Gastroesophageal sphincter (tissue), 4 donors: Measurements from ENCODE around the gene JUP. TPM values are rescaled to one million over a fixed set of nuclear protein-coding genes. Genes with fewer than 3 reads are reported as not detected.

Experiments used
- ATAC-seq: fragments of 150-250 bp; one replicate; pipeline ENCODE4 v1.9.1; 2016; ENCODE audit warnings: mild to moderate bottlenecking, moderate library complexity
- H3K27ac ChIP-seq, 4 donors: fragments of 200-600 bp; sonication (generic) in 3 of 4; 1 replicate in 3 of 4; 2 replicates in 1 of 4; pipeline ENCODE4 v1.5.1; 2016 to 2019
- H3K27me3 ChIP-seq: fragments of 200-600 bp; sonication (generic); one replicate; pipeline ENCODE4 v1.5.1; 2019
- H3K36me3 ChIP-seq, 2 donors: fragments of 200-600 bp; sonication (generic); one replicate each; pipeline ENCODE4 v1.5.1; 2019; ENCODE audit warnings: control low read depth in 1 of 2
- H3K4me1 ChIP-seq, 3 donors: fragments of 200-600 bp; sonication (generic); 1 replicate in 2 of 3; 2 replicates in 1 of 3; pipeline ENCODE4 v1.5.1; 2016 to 2019; ENCODE audit warnings: control low read depth in 2 of 3
- H3K4me3 ChIP-seq, 2 donors: fragments of 200-600 bp; sonication (generic); one replicate each; pipeline ENCODE4 v1.5.1; 2019; ENCODE audit warnings: mild to moderate bottlenecking in 1 of 2, moderate library complexity in 1 of 2
- H3K9me3 ChIP-seq, 3 donors: fragments of 200-600 bp; sonication (generic); one replicate each; pipeline ENCODE4 v1.5.1; 2017 to 2019; ENCODE audit warnings: control low read depth in 2 of 3
- CTCF ChIP-seq, 4 experiments: fragments of 200-600 bp in 2 of 4; fragments of 450-650 bp in 2 of 4; sonication (generic) in 1 of 4; IDR thresholded peaks; one replicate each; pipeline ENCODE4 v1.5.1; 2017 to 2019; ENCODE audit warnings: antibody characterized with exemption in 4 of 4, mild to moderate bottlenecking in 2 of 4, moderate library complexity in 2 of 4
- EP300 ChIP-seq: sonication (generic); formaldehyde crosslinking; IDR thresholded peaks from one replicate; pipeline ENCODE4 v1.6.1; 2017; ENCODE audit warnings: antibody characterized with exemption, mild to moderate bottlenecking
- POLR2A ChIP-seq, 2 donors: fragments of 450-650 bp; IDR thresholded peaks; one replicate each; pipeline ENCODE4 v1.6.1; 2017; ENCODE audit warnings: antibody characterized with exemption in 2 of 2, mild to moderate bottlenecking in 2 of 2, moderate library complexity in 1 of 2
- POLR2AphosphoS5 ChIP-seq: sonication (generic); formaldehyde crosslinking; IDR thresholded peaks from one replicate; pipeline ENCODE4 v1.6.1; 2017; ENCODE audit warnings: antibody characterized with exemption
- WGBS, 2 donors: methylation state at CpG; one replicate each; pipeline ENCODE4 v1.1.5; 2018; ENCODE audit warnings: low coverage in 1 of 2; 5-methylcytosine and 5-hydroxymethylcytosine counted together
- total RNA-seq, 4 donors: library from RNA; depleted of rRNA; stranded (reverse); fragments of >200 nt; gene quantifications; one replicate each; pipeline ENCODE4 v1.1.0, GENCODE V29; 2016

The JUP gene
- total RNA-seq, 4 donors from 2014 or later: 30.8 to 60.9 (median 41.7) TPM

- Histone ChIP-seq H3K4me1 (peaks cover 0 to 52% (median 16%) of the 10 kb centered on the region in 3 donors), H3K9me3 (no peaks in the 10 kb centered on the region), H3K27me3 (no peaks in the 10 kb centered on the region), H3K36me3 (peaks cover 0 to 7% of the 10 kb centered on the region in 2 donors), H3K27ac (peak overlapping the region in 3 of 4 donors; percentile 39 to 85 (median 74)), H3K4me3 (no peak overlapping the region)
- TF ChIP-seq POLR2A (IDR thresholded peaks at IDR 0.05): no peak
- TF ChIP-seq EP300: no peak
- TF ChIP-seq POLR2AphosphoS5: no peak
- no peak for TF ChIP-seq CTCF (IDR thresholded peaks at IDR 0.05)
- no peak for ATAC-seq
- WGBS, 2 donors: 33 to 36% methylated on average over 1 of the region's 1 CpG
These were observed 27.7 kb upstream of the JUP start for GRCh38 chr17:41814195-41814594.

- H3K9me3 ChIP-seq: no peaks in the 10 kb centered on the region
- H3K36me3 ChIP-seq: peaks cover 0 to 8% of the 10 kb centered on the region in 2 donors
- ATAC-seq: no peak
- H3K27me3 ChIP-seq: no peaks in the 10 kb centered on the region
- peak overlapping the region in 3 of 4 donors; percentile 74 to 85 (median 82) for H3K27ac ChIP-seq
- H3K4me1 ChIP-seq: peaks cover 0 to 53% (median 16%) of the 10 kb centered on the region in 3 donors
- TF ChIP-seq CTCF (IDR thresholded peaks at IDR 0.05): no peak
- no peak for TF ChIP-seq EP300
- peak overlapping the region in 1 of 2 donors; percentile 60 for H3K4me3 ChIP-seq
- WGBS, 2 donors: 60% methylated on average over 8 of the region's 9 CpGs; no CpG with 5 or more reads in 1 of the 2 donors
These were observed 27.2 kb upstream of the JUP start for GRCh38 chr17:41813699-41814124.

GRCh38 chr17:41813152-41813680, 26.7 kb upstream of the JUP start:
- 7 to 15% methylated on average over 3 to 7 of the region's 12 CpGs for WGBS, 2 donors
- peaks cover 0 to 10% of the 10 kb centered on the region in 2 donors for H3K36me3 ChIP-seq
- H3K27ac ChIP-seq: peak overlapping the region; percentile 51 to 85 (median 78)
- ATAC-seq: no peak
- no peaks in the 10 kb centered on the region for H3K9me3 ChIP-seq
- TF ChIP-seq POLR2A (IDR thresholded peaks at IDR 0.05) (no peak), CTCF (IDR thresholded peaks at IDR 0.05) (no peak), POLR2AphosphoS5 (no peak), EP300 (no peak)
- H3K4me3 ChIP-seq: peak overlapping the region; percentile 35 to 60
- H3K27me3 ChIP-seq: no peaks in the 10 kb centered on the region
- peaks cover 0 to 53% (median 16%) of the 10 kb centered on the region in 3 donors for H3K4me1 ChIP-seq

GRCh38 chr17:41812381-41813151, 26.1 kb upstream of the JUP start, which contains the start of gene FKBP10:
FKBP10 (plus strand) TSS chr17:41813004; CDS start chr17:41813035, 31 bp downstream.
- ATAC-seq: peak; percentile 60
- Histone ChIP-seq H3K27ac (peak within 1 kb of the TSS; percentile 51 to 85 (median 78)), H3K36me3 (peaks cover 0 to 13% of the 10 kb centered on the region in 2 donors), H3K9me3 (no peaks in the 10 kb centered on the region), H3K27me3 (no peaks in the 10 kb centered on the region), H3K4me3 (peak within 1 kb of the TSS; percentile 35 to 60), H3K4me1 (peaks cover 0 to 53% (median 16%) of the 10 kb centered on the region in 3 donors)
- 1% methylated on average over 23 of the region's 35 CpGs; no CpG with 5 or more reads in 1 of the 2 donors for WGBS, 2 donors
- TF ChIP-seq EP300 (no peak), CTCF (IDR thresholded peaks at IDR 0.05) (peak in 2 of 4 experiments; percentile 4 to 11), POLR2AphosphoS5 (no peak), POLR2A (IDR thresholded peaks at IDR 0.05) (peak in 1 of 2 donors; percentile 13)
